ENCODE results near the gene USP47.

- TF ChIP-seq BHLHE40 (IDR thresholded peaks at IDR 0.05; ENCODE audit: low read depth, low read length): no peak
- TF ChIP-seq RCOR1 (IDR thresholded peaks at IDR 0.05; ENCODE audit: low read depth, low read length): no peak
- peak; percentile 84 for TF ChIP-seq CTCF (IDR thresholded peaks at IDR 0.05)
- peak; percentile 84 to 85 for TF ChIP-seq RAD21 (conservative IDR thresholded peaks at IDR 0.05 in 1 of 2, IDR thresholded peaks at IDR 0.05 in 1 of 2)
- TF ChIP-seq ZC3H11A (IDR thresholded peaks at IDR 0.05): no peak
- no peak for TF ChIP-seq RFX5 (IDR thresholded peaks at IDR 0.05)
- no peak for TF ChIP-seq POLR2A (IDR thresholded peaks at IDR 0.05; ENCODE audit: low read length)
- TF ChIP-seq, protein P1, sequence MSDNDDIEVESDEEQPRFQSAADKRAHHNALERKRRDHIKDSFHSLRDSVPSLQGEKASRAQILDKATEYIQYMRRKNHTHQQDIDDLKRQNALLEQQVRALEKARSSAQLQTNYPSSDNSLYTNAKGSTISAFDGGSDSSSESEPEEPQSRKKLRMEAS (IDR thresholded peaks at IDR 0.05): no peak
Observed at GRCh38 chr11:11931461-11932055, 89.8 kb downstream of the USP47 start.
